AG04449 (cell line): ENCODE measurements around the gene FBXO47.

Experiments
- CTCF ChIA-PET: fragments of 350-600 bp; formaldehyde crosslinking; extraction: SDS; loops from one replicate; lab custom pipeline; 2021; ENCODE audit warnings: antibody characterized with exemption; lab: Yijun Ruan, JAX
- POLR2A ChIA-PET: fragments of 400-600, 350-600 bp; formaldehyde crosslinking; extraction: SDS; loops from one replicate; lab custom pipeline; 2020; ENCODE audit warnings: antibody characterized with exemption, inconsistent platforms; lab: Yijun Ruan, JAX
- DNase-seq: peaks from one replicate; pipeline ENCODE4 v3.0.0-alpha.2; 2010; ENCODE audit warnings: low read depth, low spot score
- H3K4me3 ChIP-seq: 2 replicates; pipeline ENCODE4 v1.5.1; 2011; ENCODE audit warnings: low read depth, mild to moderate bottlenecking, control low read depth, low read length
- CTCF ChIP-seq: IDR thresholded peaks from one replicate; pipeline ENCODE4 v1.5.1; 2011; ENCODE audit warnings: mild to moderate bottlenecking, moderate library complexity, low read length, control low read depth, inconsistent platforms; ENCODE audit not compliant: insufficient read depth; ENCODE audit errors: missing control alignments

Gene FBXO47

GRCh38 chr17:38908676-38909181 is 58.5 kb downstream of the FBXO47 start:
- no peak overlapping the region for H3K4me3 ChIP-seq
- no peak for TF ChIP-seq CTCF
- CTCF ChIA-PET: interaction anchor here (0.6 kb wide), 1 partner anchor 327 kb away, joined by 4 read pairs; no protein-coding TSS in a partner anchor
- POLR2A ChIA-PET: no interaction called here
- DNase-seq: no peak

GRCh38 chr17:38907930-38908675 is 59.1 kb downstream of the FBXO47 start:
- CTCF ChIA-PET: interaction anchor here (0.6 to 1.7 kb wide), 3 partner anchors 12 to 328 kb away, joined by 3 to 4 read pairs (median 4); no protein-coding TSS in a partner anchor
- POLR2A ChIA-PET: no interaction called here
- DNase-seq: no peak
- H3K4me3 ChIP-seq: no peak overlapping the region
- TF ChIP-seq CTCF: no peak

- H3K4me3 ChIP-seq: no peak overlapping the region
- DNase-seq: no peak
- ChIA-PET CTCF (interaction anchor here (0.8 to 2.2 kb wide), 6 partner anchors 9 to 246 kb away, joined by 3 to 7 read pairs (median 4); no protein-coding TSS in a partner anchor), POLR2A (interaction anchor here (1.1 to 1.7 kb wide), 2 partner anchors 9 to 37 kb away, joined by 3 to 6 read pairs; partner anchors contain the start of gene LASP1)
- no peak for TF ChIP-seq CTCF
These were observed 60.6 kb downstream of the FBXO47 start for GRCh38 chr17:38906460-38907228.

- ChIA-PET POLR2A (interaction anchor here (0.6 kb wide), 1 partner anchor 153 kb away, joined by 3 read pairs; the partner anchor contains the start of gene PSMB3), CTCF (interaction anchor here (2.2 kb wide), 1 partner anchor 248 kb away, joined by 7 read pairs; no protein-coding TSS in a partner anchor)
- no peak for TF ChIP-seq CTCF
- no peak for DNase-seq
- no peak overlapping the region for H3K4me3 ChIP-seq
These were observed 61.8 kb downstream of the FBXO47 start for GRCh38 chr17:38905375-38905774.

- POLR2A ChIA-PET: no interaction called here
- no peak for TF ChIP-seq CTCF
- CTCF ChIA-PET: no interaction called here
- no peak overlapping the region for H3K4me3 ChIP-seq
- DNase-seq: no peak
These were observed 62.3 kb downstream of the FBXO47 start for GRCh38 chr17:38904892-38905291.
